Forelimb muscle (tissue), 1 donor: Measurements from ENCODE around the gene FBXW10B. TPM values are rescaled to one million over a fixed set of nuclear protein-coding genes. Genes with fewer than 3 reads are reported as not detected.
"Not testable (repeated sequence)": the region's sequence is repeated elsewhere in the genome, so short reads cannot be mapped to it uniquely, and the experiment has no call there.

Experiments
- DNase-seq: peaks from one replicate; pipeline ENCODE4 v3.0.0-alpha.2; 2013; ENCODE audit warnings: low read depth
- polyA plus RNA-seq: library from polyadenylated mRNA; unstranded; fragments of 120-200 nt; gene quantifications from one replicate; pipeline ENCODE4 v1.2.1, GENCODE V29; 2013; ENCODE audit not compliant: insufficient read length

FBXW10B gene
- polyA plus RNA-seq, 1 donor = 1.7 TPM

GRCh38 chr17:15630930-15631453 lies 11.5 kb upstream of the FBXW10B start:
- not testable (repeated sequence) for DNase-seq

DNA sequence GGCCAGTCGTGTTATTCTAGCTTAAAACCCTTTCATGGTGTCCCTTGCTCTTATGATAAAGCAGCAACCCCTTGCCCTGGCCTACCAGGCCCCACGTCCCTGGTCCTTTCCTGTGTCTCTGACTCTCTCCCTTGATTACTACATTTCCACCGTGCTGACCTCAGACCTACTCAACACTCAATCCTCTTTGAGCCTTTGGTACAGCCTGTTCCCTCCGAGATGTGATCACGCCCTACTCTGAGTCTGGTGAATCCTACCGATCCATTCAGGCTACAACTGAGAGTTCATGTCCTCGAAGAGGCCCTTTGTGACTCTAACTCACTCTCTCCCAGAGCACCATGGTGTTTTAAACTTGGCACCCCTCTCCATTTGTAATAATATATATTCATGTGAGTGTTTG lies 10.5 kb upstream of the FBXW10B start:
- DNase-seq = not testable (repeated sequence)

DNA sequence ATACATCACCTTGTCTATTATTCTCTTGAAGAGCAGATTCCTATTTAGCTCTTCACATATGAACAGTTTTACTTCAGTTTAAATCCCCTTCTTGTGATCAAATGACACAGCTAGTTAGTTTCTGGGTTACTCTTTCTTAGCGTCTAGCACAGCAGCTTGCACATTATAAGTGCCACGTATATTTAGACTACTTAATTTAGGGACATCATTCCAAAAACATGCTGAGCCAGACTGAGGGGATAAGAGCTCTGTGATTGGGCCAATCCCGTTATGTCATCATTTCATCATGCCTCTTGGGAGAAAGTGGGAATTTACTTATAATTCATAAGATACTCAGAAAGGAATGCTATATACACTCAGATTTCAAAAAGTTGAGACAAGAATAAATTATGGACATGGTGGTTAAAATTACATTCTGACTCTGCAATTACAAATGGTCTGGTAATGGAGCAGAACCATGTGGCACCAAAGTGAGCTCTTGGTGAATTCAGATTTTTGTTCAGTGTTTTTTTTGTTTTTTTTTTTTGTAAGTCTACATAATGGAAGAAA lies 4.2 kb upstream of the FBXW10B start:
- DNase-seq = not testable (repeated sequence)

DNA sequence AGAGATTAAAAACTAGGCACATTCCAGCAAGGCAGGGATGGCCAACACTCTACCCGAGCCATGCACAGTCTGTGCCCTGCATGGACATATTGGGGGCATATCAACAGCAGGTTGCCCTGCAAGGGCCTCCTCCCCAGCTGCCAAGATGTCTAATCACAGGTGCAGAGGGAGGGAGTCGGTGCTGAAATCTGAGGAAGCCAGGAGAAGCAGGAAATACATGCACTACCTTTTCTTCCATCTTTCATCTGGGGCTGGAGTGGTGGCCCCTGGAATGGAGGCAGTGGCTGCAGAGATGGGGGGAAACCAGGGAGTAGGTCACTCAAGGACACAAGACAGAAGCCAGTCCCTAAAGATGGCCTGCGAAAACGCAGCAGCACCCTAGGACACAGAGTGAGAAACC lies 3.8 kb upstream of the FBXW10B start:
- DNase-seq = not testable (repeated sequence)

GRCh38 chr17:15622124-15622523 lies 2.6 kb upstream of the FBXW10B start:
- DNase-seq = not testable (repeated sequence)

DNA sequence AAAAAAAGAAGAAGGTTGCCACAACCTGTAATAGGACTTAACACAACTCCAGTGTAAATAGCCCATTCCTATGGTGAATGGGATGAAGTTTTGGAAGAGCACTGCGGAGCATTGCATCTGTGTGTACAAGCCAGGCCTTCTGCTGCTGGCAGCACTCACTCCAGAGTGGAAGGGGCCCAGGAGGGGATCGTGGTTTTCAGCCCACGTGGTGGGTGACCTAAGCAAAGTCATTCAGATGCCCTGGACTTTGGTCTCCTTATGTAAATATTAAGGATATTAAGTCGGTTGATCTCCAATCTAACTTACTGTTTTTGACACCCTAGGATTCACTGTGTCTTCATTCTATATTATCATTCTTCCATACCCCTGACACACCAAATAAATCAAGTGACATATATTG lies 2.7 kb downstream of the FBXW10B start:
- DNase-seq = not testable (repeated sequence)

- DNase-seq = not testable (repeated sequence)
Measured at GRCh38 chr17:15615850-15616249, 3.7 kb downstream of the FBXW10B start.

DNA sequence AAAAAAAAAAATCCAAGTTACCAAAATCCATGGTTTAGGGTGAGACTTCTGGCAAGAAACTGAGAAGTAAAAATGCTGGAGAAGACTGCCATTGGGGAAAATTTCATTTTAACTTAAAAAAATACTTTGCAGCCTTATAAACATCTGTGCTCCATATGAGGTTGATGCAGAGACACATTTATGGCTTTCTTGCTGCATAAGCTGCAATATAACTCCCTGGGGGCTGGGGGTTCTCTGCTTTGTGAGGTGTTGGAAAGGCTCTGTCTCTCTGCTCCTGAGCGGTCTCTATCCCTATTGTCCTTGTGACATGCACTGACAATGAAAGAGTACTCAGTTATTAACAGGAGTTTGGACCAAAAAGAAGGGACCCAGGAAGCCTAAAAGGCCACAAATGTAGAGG lies 6.4 kb downstream of the FBXW10B start:
- not testable (repeated sequence) for DNase-seq

GRCh38 chr17:15592960-15593359 lies 26.5 kb downstream of the FBXW10B start:
- not testable (repeated sequence) for DNase-seq

DNA sequence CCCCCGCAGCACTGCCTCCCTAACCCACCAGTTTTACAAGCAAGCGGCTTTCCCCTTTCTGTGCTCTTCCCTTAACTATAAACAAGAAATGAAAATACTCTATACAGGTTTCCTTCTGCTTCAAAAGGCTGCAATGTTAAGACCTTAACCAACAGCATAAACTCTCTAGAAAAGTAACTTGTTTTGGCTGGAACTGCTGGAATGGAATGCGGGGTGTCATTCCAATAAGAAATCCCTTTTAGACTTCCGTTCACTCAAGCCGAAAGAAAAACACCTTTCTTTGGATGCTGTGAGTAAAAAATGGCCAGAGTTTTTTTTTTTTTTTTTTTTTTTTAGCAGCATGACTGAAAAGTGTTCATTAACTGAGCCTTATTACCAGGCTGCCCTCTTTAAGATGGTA lies 27.5 kb downstream of the FBXW10B start:
- not testable (repeated sequence) for DNase-seq

DNA sequence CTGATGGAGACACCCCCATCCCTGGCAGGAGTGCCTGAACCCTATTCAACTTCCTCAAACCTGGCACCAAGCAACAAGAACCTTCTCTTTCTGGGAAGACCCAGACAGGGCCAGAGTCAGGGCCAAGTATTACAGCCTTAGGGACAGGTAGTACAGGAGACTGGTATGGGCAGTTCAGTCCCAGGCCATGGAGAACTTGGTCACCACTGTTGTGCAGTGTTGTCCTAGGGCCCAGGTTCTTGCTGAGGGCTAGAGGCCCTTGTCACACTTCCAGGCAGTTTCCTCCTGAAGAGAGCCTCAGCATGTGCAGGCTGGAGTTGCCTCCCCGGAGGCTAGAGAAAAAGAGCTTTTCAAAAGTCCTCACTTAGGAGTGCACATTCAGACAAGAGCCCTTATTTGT lies 28.7 kb downstream of the FBXW10B start:
- DNase-seq = not testable (repeated sequence)

DNA sequence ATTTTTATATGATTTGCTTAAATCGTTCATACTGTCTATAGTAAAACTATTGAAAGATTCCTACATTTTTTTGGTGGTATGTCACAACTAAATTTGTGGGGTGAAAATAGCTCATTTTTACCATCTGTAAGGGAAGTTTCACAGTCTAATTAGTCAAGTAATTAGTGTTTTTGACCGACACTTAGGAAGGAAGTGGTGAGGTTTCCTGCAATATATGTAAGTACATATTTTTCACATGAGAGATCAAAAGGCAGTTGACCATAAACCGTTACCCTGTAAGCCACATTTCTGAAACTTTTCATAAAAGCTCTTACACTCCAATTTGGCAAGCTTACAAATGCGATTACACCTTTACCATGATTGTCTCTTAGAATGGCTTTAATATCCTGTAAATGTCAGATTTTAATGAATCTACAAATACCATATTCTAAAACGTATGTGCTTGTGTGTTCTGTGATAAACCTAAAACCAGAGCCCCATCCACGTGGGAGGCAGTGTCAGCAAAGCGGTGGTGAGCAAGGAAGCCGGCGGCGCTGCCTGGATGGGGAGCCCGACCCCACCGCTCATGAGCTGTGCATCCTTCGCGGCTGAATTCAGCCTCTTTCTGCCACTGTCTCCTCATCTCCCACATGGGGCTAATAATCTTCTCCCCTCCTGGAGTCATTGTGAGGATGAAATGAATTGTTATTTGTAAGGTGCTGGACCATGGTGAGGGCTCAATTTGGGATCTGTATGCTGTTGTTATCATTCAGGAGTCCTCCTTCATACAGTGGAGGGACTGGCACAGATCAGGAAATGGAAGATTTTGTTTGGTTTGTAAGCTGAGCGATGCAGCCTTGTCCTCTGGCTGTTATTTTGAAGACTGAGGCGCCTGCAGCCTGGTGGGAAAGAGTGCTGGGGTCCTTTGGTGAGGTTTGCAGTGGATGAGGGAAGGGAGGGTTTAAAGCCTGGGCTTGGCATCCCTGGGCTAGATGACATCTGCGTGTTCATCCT lies 29.7 kb downstream of the FBXW10B start:
- DNase-seq = not testable (repeated sequence)

DNA sequence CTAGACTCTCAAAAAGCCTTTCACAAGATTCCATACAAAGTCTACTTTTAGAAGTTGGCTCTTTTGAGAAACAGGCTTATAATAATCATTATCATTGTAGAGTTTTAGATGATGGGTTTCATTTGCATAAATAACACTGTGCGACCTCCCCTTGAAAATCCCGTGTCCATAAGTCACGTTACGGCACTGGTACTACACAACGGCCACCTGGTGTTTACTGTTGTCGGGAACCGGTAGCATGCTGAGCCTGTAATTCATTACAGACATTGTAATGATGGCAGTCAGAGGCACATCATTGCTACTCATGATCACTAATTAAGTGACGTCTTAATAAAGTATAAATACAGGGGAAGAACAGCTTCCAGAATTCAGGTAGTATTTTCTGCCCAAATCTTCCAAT lies 31.5 kb downstream of the FBXW10B start:
- DNase-seq = not testable (repeated sequence)

- not testable (repeated sequence) for DNase-seq
Measured at GRCh38 chr17:15583313-15583712, 36.2 kb downstream of the FBXW10B start.

DNA sequence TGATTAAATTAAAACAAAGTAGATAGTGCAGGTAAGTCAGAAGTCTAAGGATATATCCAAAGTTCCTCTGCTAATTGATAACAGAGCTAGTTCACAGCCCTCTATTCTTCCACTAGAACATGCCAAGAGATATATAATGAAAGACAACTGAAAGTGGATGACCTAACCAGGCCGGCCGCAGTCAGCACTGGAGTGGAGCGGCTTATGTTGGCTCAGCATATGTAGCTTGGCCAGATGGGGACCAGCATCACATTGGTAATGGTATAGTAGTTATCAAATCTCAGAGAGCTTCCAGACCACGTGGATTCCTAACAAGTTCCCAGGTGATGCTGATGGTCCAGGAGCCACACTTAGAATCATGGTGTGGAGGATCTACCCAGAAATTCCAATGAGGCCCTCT lies 38.0 kb downstream of the FBXW10B start:
- not testable (repeated sequence) for DNase-seq

DNA sequence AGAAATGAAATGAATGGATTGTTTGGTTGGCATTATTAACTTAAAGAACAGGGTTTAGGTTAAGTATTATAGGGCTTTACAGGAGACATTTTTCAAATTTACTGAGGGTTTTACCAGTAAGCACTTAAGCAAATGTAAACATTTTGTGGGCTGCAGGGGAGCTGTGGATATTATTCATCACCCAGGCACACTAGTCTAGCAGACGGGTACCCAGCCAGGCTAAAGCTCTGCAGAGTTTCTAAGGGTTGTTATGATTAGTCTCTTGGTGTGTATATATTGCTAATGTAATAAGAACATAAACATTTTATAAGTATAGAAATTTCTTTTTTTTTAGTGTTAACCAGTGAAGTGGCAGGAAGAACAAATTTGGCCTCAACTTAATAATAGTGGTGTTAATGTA lies 42.7 kb downstream of the FBXW10B start:
- not testable (repeated sequence) for DNase-seq

- DNase-seq = not testable (repeated sequence)
Measured at GRCh38 chr17:15574660-15575059, 44.8 kb downstream of the FBXW10B start.

DNA sequence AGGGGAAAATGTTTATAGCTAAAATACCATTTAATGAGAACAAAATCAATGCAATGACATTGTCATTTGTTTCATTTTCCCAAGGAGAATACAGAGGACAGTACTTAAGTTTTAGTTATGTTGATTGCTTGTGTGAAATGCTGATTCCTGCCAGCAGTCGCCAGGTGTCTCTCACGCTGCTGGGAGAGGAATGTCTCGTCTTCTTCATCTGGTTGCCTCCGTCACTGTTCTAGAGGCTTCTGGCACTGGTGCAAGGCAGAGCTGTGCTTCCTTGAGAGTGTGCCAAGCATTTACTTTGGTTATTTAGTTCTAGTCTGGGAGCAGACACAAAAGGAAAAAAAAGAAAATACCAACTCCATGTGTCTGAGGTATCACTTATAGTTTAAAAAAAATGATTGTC lies 45.6 kb downstream of the FBXW10B start:
- not testable (repeated sequence) for DNase-seq
